ENCODE results near the gene EPHA8.

EPHA8 gene

DNA sequence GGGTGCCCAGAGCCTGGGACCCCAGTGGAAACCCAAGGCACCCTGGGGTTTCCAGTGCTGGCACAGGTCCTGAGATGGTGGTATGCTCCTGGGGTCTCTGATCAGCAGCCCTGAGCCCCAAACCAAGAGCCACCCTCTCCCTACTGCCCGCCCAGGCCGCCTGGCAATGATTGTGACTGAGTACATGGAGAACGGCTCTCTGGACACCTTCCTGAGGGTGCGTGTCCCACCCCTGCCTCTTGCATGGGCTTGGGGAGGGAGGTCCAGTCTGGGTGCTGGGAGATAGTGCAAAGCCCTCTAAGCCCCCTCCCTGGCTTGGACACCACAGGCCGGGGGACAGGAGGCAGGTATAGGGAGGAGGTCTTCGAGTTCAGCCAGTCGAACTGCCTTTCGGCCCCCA, 34.7 kb downstream of the EPHA8 start:
- H3K4me3 ChIP-seq (ENCODE audit: low read length), result no peak overlapping the region
- no peak overlapping the region for H3K9ac ChIP-seq (ENCODE audit: low read depth, low read length)
- no peaks in the 10 kb centered on the region for H3K27me3 ChIP-seq (ENCODE audit: insufficient read depth, low read length)
- no peaks in the 10 kb centered on the region for H3K4me1 ChIP-seq (ENCODE audit: insufficient read depth, low read length)
- H3K36me3 ChIP-seq (ENCODE audit: insufficient read depth, low read depth, low read length), result no peaks in the 10 kb centered on the region
- no peaks in the 10 kb centered on the region for H3K9me3 ChIP-seq (ENCODE audit: insufficient read depth, low read depth, low read length)
- no peak overlapping the region for H3K27ac ChIP-seq (ENCODE audit: low read length)

DNA sequence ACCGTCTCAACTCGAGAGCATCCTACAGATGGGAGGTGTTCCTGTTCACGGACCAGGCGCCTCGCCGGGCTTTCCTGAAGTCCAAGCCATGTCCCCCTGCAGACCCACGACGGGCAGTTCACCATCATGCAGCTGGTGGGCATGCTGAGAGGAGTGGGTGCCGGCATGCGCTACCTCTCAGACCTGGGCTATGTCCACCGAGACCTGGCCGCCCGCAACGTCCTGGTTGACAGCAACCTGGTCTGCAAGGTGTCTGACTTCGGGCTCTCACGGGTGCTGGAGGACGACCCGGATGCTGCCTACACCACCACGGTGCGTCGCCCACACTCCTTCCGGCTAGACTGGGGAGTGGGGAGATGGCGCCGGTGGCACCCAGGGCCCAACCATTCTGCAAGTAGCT, 35.4 kb downstream of the EPHA8 start:
- Histone ChIP-seq H3K27me3 (ENCODE audit: insufficient read depth, low read length) (0 out of 2 replicates have a peak, but pooled peaks cover 4% of the 10 kb centered on the region), H3K27ac (ENCODE audit: low read length) (no peak overlapping the region), H3K9me3 (ENCODE audit: insufficient read depth, low read depth, low read length) (no peaks in the 10 kb centered on the region), H3K4me3 (ENCODE audit: low read length) (no peak overlapping the region), H3K36me3 (ENCODE audit: insufficient read depth, low read depth, low read length) (no peaks in the 10 kb centered on the region), H3K9ac (ENCODE audit: low read depth, low read length) (no peak overlapping the region), H3K4me1 (ENCODE audit: insufficient read depth, low read length) (no peaks in the 10 kb centered on the region)

DNA sequence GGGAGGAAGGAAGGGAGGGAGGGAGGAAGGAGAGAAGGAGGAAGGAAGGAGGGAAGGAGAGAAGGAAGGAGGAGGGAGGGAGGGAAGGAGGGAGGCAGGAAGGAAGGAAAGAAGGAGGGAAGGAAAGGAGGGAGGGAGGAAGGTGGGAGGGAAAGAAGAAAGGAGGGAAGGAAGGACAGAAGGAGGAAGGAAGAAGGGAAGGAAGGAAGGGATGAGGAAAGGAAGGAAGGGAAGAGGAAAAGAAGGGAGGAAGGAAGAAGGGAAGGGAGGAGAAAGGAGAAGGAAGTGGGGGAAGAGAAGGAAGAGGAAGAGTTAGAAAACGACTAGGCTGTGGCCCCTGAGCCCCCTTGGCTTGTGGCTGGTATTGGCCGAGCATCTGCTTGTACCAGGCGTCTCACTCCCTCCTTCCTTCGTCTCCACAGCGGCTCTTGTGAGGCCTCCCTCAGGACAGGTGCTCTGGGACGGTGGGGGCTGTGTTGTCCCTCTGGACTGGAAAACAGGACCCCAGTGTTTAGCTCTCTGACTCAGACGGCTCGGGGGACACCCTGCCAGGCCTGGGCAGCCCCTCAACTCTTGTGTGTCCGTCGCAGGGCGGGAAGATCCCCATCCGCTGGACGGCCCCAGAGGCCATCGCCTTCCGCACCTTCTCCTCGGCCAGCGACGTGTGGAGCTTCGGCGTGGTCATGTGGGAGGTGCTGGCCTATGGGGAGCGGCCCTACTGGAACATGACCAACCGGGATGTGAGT, 37.0 kb downstream of the EPHA8 start:
- Histone ChIP-seq H3K27me3 (ENCODE audit: insufficient read depth, low read length) (peaks cover 18% of the 10 kb centered on the region), H3K36me3 (ENCODE audit: insufficient read depth, low read depth, low read length) (no peaks in the 10 kb centered on the region), H3K4me3 (ENCODE audit: low read length) (no peak overlapping the region), H3K9me3 (ENCODE audit: insufficient read depth, low read depth, low read length) (no peaks in the 10 kb centered on the region), H3K9ac (ENCODE audit: low read depth, low read length) (no peak overlapping the region), H3K27ac (ENCODE audit: low read length) (no peak overlapping the region), H3K4me1 (ENCODE audit: insufficient read depth, low read length) (no peaks in the 10 kb centered on the region)

DNA sequence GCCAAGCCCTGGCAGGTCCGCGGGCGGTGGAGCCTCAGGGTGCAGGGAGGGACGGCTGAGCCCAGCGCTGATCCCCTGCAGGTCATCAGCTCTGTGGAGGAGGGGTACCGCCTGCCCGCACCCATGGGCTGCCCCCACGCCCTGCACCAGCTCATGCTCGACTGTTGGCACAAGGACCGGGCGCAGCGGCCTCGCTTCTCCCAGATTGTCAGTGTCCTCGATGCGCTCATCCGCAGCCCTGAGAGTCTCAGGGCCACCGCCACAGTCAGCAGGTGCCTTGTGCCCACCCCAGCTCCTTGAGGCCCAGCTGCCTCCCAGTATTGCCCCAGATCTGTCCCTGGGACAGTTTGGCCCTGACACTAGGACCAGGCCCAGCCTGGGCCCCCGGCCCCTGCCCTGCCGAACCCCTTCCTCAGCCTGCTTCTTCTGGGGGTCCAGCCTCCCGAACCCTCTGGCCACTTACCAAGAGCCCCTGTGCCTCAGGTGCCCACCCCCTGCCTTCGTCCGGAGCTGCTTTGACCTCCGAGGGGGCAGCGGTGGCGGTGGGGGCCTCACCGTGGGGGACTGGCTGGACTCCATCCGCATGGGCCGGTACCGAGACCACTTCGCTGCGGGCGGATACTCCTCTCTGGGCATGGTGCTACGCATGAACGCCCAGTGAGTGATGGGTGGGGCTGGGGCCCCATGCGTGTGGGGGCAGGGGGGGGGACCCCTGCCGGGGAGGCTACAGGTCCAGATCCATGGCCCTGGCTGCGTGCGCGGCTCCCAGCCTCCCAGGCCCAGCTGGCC, 37.7 kb downstream of the EPHA8 start:
- no peaks in the 10 kb centered on the region for H3K9me3 ChIP-seq (ENCODE audit: insufficient read depth, low read depth, low read length)
- no peak overlapping the region for H3K9ac ChIP-seq (ENCODE audit: low read depth, low read length)
- peaks cover 26% of the 10 kb centered on the region for H3K27me3 ChIP-seq (ENCODE audit: insufficient read depth, low read length)
- H3K4me1 ChIP-seq (ENCODE audit: insufficient read depth, low read length), result no peaks in the 10 kb centered on the region
- no peak overlapping the region for H3K27ac ChIP-seq (ENCODE audit: low read length)
- H3K36me3 ChIP-seq (ENCODE audit: insufficient read depth, low read depth, low read length), result no peaks in the 10 kb centered on the region
- no peak overlapping the region for H3K4me3 ChIP-seq (ENCODE audit: low read length)

DNA sequence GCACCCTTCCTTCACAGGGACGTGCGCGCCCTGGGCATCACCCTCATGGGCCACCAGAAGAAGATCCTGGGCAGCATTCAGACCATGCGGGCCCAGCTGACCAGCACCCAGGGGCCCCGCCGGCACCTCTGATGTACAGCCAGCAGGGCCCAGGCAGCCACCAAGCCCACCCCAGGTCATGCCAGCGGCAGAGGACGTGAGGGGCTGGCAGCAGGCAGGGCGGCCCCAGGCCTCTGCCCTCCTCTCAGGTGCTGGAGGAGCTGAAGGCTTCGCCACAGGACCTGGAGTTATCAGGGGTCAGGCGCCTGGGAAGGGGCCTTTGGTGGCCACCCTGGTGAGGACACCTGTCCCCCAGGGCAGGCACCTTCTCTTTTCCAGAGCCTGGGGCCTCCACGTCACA, 38.3 kb downstream of the EPHA8 start:
- H3K27ac ChIP-seq (ENCODE audit: low read length), result no peak overlapping the region
- H3K4me1 ChIP-seq (ENCODE audit: insufficient read depth, low read length), result no peaks in the 10 kb centered on the region
- no peaks in the 10 kb centered on the region for H3K9me3 ChIP-seq (ENCODE audit: insufficient read depth, low read depth, low read length)
- H3K36me3 ChIP-seq (ENCODE audit: insufficient read depth, low read depth, low read length), result no peaks in the 10 kb centered on the region
- H3K9ac ChIP-seq (ENCODE audit: low read depth, low read length), result no peak overlapping the region
- H3K4me3 ChIP-seq (ENCODE audit: low read length), result no peak overlapping the region
- H3K27me3 ChIP-seq (ENCODE audit: insufficient read depth, low read length), result peaks cover 29% of the 10 kb centered on the region

DNA sequence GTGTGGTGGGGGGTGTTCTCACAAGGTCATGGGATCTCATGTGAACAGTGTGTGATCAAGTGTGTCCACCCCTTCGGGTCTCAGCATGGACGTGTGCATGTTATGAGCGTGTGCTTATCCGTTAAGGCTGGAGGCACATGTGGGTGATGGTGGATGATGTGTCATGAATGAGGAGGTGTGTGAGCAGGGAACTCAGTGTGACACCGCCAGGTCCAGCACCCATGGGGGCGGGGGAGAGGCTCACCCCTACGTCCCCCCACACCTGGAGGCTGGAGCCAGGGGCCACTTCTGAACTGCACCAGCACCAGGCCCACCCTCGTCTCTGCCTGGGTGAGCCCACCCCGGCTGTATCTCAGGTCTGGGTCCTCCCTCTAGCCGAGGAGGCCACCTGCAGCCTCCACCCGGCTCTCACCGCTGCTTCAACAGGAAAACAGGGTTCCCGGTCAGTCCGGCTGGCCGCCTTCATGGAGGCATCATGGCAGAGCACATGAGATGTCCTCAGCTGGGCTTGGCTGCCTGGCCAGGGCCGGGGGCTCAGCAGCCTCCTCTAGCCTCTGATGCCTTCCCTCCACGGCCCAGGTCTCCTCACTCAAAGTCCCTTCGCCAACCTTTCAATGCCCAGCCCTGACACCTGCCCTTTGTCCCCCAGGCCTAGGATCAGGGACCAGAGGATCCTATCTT, 38.9 kb downstream of the EPHA8 start:
- no peak overlapping the region for H3K9ac ChIP-seq (ENCODE audit: low read depth, low read length)
- no peaks in the 10 kb centered on the region for H3K4me1 ChIP-seq (ENCODE audit: insufficient read depth, low read length)
- no peak overlapping the region for H3K27ac ChIP-seq (ENCODE audit: low read length)
- no peaks in the 10 kb centered on the region for H3K36me3 ChIP-seq (ENCODE audit: insufficient read depth, low read depth, low read length)
- H3K27me3 ChIP-seq (ENCODE audit: insufficient read depth, low read length), result peaks cover 33% of the 10 kb centered on the region
- no peaks in the 10 kb centered on the region for H3K9me3 ChIP-seq (ENCODE audit: insufficient read depth, low read depth, low read length)
- no peak overlapping the region for H3K4me3 ChIP-seq (ENCODE audit: low read length)

DNA sequence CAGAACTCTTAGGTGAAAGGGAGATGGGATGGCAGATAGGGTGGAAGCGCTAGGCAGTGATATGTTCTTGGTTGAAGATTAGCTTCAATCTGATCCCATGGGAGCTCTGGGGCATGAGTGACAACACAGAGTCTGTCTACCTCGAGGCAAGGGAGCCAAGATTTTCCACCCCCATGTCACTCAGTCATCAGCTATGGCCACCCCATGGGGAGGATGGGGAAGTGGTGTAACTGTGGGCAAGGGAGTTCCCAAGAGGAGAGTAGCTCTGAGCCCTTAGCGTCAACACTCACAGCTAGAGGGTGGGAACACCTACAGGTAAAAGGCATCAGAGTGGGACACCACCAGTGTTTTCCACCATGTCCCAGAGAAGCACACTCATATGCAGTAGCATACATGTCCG, 42.9 kb downstream of the EPHA8 start:
- Histone ChIP-seq H3K9me3 (ENCODE audit: insufficient read depth, low read depth, low read length) (no peaks in the 10 kb centered on the region), H3K27me3 (ENCODE audit: insufficient read depth, low read length) (peaks cover 64% of the 10 kb centered on the region)

DNA sequence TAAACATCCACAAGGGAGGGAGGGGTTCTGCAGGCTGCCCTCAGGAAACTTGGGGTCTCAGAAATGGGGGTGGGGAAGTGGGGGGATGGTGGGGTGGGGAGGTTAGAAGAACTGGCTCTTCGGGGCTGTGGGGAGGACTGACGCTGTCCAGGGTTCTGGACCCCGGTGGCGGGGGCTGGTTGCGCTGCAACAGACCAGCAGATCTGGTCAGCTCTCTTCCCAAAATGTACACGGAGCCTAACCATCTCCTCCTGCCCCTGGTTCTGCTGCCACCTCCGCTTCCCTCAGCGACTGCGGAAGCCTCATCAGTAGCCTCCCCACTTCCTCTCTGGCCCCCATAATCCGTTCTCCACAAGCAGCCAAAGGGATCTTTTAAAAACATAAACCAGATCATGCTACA, 43.9 kb downstream of the EPHA8 start:
- no peaks in the 10 kb centered on the region for H3K36me3 ChIP-seq (ENCODE audit: insufficient read depth, low read depth, low read length)
- H3K4me1 ChIP-seq (ENCODE audit: insufficient read depth, low read length), result no peaks in the 10 kb centered on the region; the same call in 1 of the 2 replicates
- no peak overlapping the region for H3K4me3 ChIP-seq (ENCODE audit: low read length)
- peaks cover 64% of the 10 kb centered on the region for H3K27me3 ChIP-seq (ENCODE audit: insufficient read depth, low read length)
- H3K9me3 ChIP-seq (ENCODE audit: insufficient read depth, low read depth, low read length), result no peaks in the 10 kb centered on the region
- H3K9ac ChIP-seq (ENCODE audit: low read depth, low read length), result no peak overlapping the region
- no peak overlapping the region for H3K27ac ChIP-seq (ENCODE audit: low read length)

More for the DNA sequence above, 42.9 kb downstream of the EPHA8 start:
- Histone ChIP-seq H3K9ac (ENCODE audit: low read depth, low read length) (no peak overlapping the region), H3K27ac (ENCODE audit: low read length) (no peak overlapping the region), H3K36me3 (ENCODE audit: insufficient read depth, low read depth, low read length) (no peaks in the 10 kb centered on the region), H3K4me1 (ENCODE audit: insufficient read depth, low read length) (no peaks in the 10 kb centered on the region; the same call in 1 of the 2 replicates), H3K4me3 (ENCODE audit: low read length) (no peak overlapping the region)

DNA sequence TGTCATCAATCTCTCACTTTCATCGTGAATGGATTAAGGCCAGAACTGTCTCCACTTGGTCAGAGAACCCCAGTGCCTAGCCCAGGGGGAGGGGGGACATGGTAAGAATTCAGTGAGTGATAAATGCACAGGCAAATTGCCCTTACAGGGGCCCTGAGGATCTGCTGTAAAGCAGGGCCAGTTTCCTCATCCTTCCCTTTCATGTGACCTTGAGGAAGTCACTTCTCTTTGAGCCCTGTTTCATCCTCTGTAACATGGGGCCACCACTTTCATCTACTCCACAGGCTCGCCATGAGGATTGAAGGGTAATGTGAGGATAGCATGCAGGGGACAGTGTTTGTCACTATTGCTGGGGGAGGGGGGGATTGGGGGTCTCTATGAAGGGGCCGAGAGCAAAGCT, 45.1 kb downstream of the EPHA8 start:
- Histone ChIP-seq H3K27me3 (ENCODE audit: insufficient read depth, low read length) (peaks cover 64% of the 10 kb centered on the region), H3K9me3 (ENCODE audit: insufficient read depth, low read depth, low read length) (no peaks in the 10 kb centered on the region), H3K36me3 (ENCODE audit: insufficient read depth, low read depth, low read length) (no peaks in the 10 kb centered on the region), H3K4me1 (ENCODE audit: insufficient read depth, low read length) (no peaks in the 10 kb centered on the region; the same call in 1 of the 2 replicates), H3K4me3 (ENCODE audit: low read length) (no peak overlapping the region), H3K9ac (ENCODE audit: low read depth, low read length) (no peak overlapping the region), H3K27ac (ENCODE audit: low read length) (no peak overlapping the region)

DNA sequence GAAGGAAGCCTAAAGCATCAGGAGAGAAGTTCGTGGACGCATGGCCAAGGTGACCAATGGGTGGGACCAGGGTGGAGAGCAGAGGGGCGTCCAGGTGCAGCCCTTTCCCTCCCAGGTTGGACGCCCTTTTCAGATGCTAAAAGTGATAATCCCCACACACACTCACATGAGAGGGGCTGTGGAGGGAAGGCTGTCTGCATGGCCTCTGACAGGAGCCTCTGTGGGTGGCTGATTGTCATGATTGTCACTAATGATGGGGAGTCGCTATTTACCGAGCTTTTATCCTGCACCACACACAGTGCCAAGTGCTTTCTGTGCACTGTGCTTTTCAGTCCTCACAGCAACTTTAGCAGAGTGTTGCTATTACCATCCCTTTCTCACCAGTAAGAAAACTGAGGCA, 46.0 kb downstream of the EPHA8 start:
- no peak overlapping the region for H3K9ac ChIP-seq (ENCODE audit: low read depth, low read length)
- no peak overlapping the region for H3K4me3 ChIP-seq (ENCODE audit: low read length)
- no peaks in the 10 kb centered on the region for H3K36me3 ChIP-seq (ENCODE audit: insufficient read depth, low read depth, low read length)
- H3K9me3 ChIP-seq (ENCODE audit: insufficient read depth, low read depth, low read length), result no peaks in the 10 kb centered on the region
- H3K27ac ChIP-seq (ENCODE audit: low read length), result no peak overlapping the region
- no peaks in the 10 kb centered on the region; the same call in 1 of the 2 replicates for H3K4me1 ChIP-seq (ENCODE audit: insufficient read depth, low read length)
- peaks cover 60% of the 10 kb centered on the region for H3K27me3 ChIP-seq (ENCODE audit: insufficient read depth, low read length)

DNA sequence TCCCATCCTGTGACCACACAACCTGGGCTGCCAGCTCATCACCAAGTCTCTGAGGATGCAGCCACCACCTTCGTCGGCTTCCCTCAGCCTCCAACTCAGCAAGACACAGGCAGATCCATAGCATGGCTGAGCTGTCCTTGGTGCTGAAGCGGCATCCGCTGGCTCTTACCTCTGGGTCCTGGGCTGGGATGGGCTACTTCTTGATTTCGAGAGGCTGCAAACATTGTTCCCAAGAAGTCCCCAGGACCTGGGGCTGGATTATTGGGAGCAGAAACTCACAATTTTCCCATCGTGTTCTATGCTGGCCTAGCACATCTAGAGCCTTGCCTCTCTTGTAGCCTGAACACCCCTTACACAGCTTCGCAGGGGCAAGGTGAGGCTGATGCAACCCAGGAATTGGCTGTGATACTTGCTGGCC, 48.2 kb downstream of the EPHA8 start:
- Histone ChIP-seq H3K4me1 (ENCODE audit: insufficient read depth, low read length) (no peaks in the 10 kb centered on the region; the same call in 1 of the 2 replicates), H3K27me3 (ENCODE audit: insufficient read depth, low read length) (peaks cover 43% of the 10 kb centered on the region), H3K27ac (ENCODE audit: low read length) (no peak overlapping the region), H3K9me3 (ENCODE audit: insufficient read depth, low read depth, low read length) (no peaks in the 10 kb centered on the region), H3K4me3 (ENCODE audit: low read length) (no peak overlapping the region), H3K36me3 (ENCODE audit: insufficient read depth, low read depth, low read length) (no peaks in the 10 kb centered on the region), H3K9ac (ENCODE audit: low read depth, low read length) (no peak overlapping the region)

All from iPS-20b (cell line).